GM19467 (cell line): Measurements from ENCODE around the gene ACAP3.
A peak's percentile ranks its signal among the peaks of the same experiment; 100 is the strongest.

ENCODE experiments used
- ATAC-seq: cut with Tn5 transposase; IDR thresholded peaks from one replicate; pipeline ENCODE4 v1.9.1; 2021; ENCODE audit warnings: mild to moderate bottlenecking, moderate library complexity; ENCODE audit not compliant: unreplicated experiment

The ACAP3 gene

GRCh38 chr1:1307923-1308755, at the start of gene ACAP3, which contains the start of gene PUSL1:
Gene ACAP3 (minus strand): TSS chr1:1307930. CDS start chr1:1307815, 115 bp downstream.
Gene PUSL1 (plus strand): TSS chr1:1308597. CDS start chr1:1308644, 47 bp downstream.
- peak; percentile 53 for ATAC-seq

DNA sequence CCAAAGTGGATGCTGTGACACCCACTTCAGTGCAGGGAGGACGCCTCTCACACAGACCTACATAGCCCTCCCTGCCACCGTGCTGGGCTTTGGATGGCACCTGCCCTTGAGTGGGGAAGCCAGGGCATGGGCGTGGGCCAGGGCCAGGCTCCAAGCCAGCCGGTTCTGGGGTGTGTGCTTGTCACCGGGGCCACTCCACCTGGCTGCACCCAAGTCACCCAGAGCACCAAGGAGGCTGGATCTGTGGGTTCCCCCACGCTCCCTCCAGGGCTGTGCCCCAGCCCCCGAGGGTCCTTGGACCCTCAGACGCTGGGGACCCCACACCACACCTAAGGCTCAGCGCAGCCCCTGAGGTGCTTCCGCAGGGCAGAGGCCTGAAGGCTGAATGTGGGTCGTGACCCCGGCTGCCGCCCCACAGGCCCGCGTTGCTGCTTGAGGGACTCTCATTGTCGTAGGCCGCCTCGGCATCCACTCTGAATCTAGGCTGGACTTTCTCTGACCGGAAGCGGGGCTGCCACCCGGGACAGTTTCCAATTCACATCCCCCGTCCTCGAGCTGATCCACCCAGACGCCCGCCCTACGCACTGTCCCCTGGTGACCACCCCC, 49.2 kb upstream of the ACAP3 start:
- no peak for ATAC-seq

- no peak for ATAC-seq
These were observed 48.6 kb upstream of the ACAP3 start for GRCh38 chr1:1356166-1356795.

DNA sequence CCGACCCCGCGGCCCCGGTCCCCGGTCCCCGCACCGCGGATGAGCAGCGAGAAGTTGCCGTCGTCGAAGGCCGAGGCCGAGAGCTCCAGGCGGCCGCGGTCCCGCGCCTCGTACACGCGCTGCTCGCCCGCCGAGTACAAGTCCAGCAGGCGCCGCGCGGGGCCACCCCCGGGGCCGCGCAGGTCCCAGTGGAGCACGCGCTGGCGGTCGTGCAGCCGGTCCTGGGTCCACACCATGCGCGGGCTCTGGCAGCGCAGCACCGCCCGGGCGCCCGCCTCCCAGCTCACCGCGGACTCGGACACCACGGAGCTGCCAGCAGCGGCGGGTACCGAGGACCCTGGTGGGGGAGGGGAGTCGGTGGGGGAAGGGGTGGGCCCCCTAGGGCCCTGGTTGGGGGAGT, 47.7 kb upstream of the ACAP3 start:
- no peak for ATAC-seq

- ATAC-seq: no peak
These were observed 46.8 kb upstream of the ACAP3 start for GRCh38 chr1:1354271-1355247.

GRCh38 chr1:1353389-1354151, 45.8 kb upstream of the ACAP3 start:
- no peak for ATAC-seq

- no peak for ATAC-seq
These were observed 45.2 kb upstream of the ACAP3 start for GRCh38 chr1:1352786-1353388.

- ATAC-seq: no peak
These were observed 44.0 kb upstream of the ACAP3 start for GRCh38 chr1:1351511-1352427.

- peak; percentile 47 for ATAC-seq
These were observed 41.7 kb upstream of the ACAP3 start, which contains the start of gene DVL1 for GRCh38 chr1:1349256-1350012. Gene DVL1 (minus strand): TSS chr1:1349418. CDS start chr1:1349065, 353 bp downstream.

DNA sequence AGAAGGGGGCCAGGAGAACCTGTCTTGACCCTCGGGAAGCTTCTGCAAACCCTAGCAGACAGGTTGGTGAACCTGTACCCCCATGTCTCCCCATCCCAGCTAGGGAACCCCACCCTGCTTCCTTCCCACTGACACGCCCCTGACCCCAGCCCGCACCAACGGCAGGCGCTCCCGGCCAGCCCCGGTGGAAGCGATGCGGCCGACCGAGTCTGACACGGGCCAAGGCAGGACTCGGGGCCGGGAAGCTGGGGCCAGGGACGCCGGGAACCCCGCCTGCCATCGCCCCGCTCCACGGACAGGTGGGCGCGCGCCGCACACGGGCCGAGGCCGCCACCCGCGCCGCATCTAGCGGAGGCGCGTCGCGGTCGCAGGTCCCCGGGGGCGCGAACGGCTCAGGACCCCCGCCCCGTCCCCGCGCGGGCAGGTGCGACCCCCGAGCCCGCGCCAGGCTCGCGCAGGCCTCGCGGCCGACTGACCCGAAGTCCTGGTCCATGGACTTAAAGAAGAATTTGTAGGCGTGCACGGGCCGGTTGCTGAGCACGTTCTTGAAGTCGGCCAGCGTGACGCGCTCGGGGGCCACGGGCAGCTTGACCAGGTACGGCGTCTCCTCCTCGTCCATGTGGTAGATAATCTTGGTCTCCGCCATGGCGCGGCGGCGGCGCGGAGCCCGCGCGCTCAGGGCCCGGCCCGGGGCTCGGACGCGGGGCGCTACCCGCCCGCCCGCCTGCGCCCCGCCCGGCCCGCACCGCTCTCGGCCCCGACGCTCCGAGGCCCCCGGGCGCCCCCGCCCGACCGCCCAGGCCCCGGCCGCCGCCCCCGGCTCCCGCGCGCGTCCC, 40.9 kb upstream of the ACAP3 start:
- ATAC-seq: peak; percentile 22

DNA sequence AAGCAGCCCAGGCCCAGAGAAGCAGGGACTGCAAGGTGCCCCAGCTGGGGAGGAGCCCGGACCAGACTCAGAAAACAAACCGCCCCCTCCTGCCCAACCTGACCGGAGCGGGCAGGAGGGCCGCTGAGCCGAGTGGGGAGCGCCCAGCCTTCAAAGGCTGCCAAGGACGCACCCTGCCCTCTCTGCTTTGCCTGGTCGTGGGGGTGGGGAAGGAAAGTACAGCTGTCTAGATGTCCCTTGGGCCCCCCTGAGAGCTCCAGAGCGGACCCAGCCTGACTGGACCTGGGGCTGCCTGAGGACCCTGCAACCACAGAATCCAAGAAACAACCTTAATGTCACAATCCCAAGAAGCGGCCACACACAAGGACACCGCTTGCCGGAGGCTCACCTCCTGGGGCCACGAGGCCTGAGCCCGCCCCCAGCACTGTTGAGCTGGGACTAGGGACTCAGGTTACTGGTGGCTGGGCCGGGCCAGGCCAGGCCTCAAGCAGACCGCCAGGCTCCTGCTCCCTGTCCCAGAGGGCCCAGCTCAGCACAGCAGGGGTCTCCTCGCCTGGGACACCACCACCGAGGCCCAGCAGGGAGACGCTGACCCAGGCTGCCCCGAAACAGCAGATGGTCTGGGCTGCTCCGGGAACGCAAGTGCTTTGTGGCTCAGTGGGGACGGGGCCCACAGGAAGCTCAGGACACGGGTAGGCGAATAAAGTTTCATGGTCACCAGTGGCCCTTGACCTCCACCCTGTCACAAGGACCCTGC, 40.1 kb upstream of the ACAP3 start:
- no peak for ATAC-seq

DNA sequence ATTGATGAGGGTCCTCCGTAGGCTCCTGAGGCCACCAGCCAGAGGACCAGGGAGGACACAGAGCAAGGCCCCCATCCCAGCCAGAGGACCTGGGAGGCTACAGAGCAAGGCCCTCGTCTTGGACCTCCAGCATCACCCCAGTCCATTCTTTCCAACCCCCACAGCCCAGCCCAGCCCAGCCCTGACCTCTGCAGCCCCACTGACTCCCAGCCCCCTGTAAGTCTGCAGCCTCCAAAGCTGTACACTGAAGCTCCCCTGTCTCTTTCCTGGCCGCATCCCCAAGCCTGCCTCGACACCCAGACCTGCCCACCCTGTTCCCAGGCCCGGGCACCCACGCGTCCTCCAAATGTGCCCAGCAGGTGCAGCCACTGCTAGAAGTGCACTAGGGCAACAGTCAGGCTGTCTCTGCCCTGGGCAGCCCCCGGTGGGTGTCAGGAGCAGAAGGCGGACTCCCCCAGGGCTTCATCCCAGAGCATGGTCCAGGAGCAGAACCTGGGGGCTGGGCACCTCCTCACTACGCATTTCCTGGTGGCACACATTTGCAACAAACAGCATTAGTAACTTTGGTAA, 39.4 kb upstream of the ACAP3 start:
- no peak for ATAC-seq

DNA sequence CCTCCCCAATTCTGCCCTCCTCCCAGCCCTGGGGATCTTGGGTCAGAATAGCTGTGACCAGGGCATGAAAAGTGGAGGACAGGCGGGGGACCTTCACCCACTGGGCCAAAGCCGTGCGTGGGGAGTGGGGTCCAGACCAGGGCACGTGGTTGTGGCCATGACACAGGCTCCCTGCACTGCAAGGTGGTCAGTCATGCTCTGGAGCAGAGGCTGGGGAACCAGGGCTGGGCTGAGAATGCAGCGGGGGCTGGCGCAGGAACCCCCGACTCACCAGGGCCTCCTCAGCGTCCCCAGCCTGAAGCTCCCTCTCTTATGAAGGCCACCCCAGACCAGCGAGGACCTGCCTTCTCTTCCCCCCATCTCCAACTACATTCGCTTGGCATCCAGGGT, 38.8 kb upstream of the ACAP3 start:
- ATAC-seq: no peak

- ATAC-seq: no peak
These were observed 38.2 kb upstream of the ACAP3 start for GRCh38 chr1:1345860-1346500.

DNA sequence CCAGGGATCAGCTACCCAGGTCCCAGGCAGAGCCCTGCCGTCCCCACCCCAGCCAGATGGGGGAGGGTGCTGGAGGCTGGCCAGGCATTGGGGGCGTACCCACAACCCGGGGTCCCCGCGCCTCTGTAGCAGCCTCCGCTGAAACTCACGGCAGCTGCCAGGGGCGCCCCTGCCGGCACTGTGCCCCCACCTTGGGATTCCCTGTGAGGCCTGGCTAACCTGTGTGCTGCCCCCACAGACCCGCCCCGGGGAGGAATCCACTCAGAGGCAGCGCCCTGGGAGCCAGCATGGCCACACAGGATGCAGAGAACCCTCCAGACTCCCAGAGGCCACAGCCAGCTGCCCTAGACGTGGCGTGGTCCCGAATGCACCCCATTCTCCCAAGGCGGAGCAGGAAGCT, 37.7 kb upstream of the ACAP3 start:
- ATAC-seq: no peak
